SK-N-SH treated with all-trans-retinoic acid at 6 μM for 48 hours (cell line): ENCODE measurements around the gene GPR137.
A peak's percentile ranks its signal among the peaks of the same experiment; 100 is the strongest.

Experiments
- ATAC-seq: fragments of 200-7000 bp; cut with Tn5 transposase; 3 replicates; pipeline ENCODE4 v1.9.1; 2020; ENCODE audit warnings: mild to moderate bottlenecking, moderate library complexity
- ARNTL ChIP-seq: fragments of 450-650 bp; formaldehyde crosslinking; IDR thresholded peaks from 2 replicates; pipeline ENCODE4 v1.5.0; 2020; ENCODE audit warnings: low read depth, mild to moderate bottlenecking, moderate library complexity, borderline replicate concordance
- BACH2 ChIP-seq: fragments of 250-450 bp; sonication (Bioruptor Pico); IDR thresholded peaks from 2 replicates; pipeline ENCODE4 v1.9.0; 2021; ENCODE audit warnings: mild to moderate bottlenecking, borderline replicate concordance
- CSDC2 ChIP-seq: fragments of 250-450 bp; sonication (Bioruptor Pico); IDR thresholded peaks from 2 replicates; pipeline ENCODE4 v1.5.0; 2020; ENCODE audit warnings: mild to moderate bottlenecking, moderate library complexity
- ESRRG ChIP-seq: fragments of 250-450 bp; sonication (Bioruptor Pico); IDR thresholded peaks from 2 replicates; pipeline ENCODE4 v1.6.1; 2021; ENCODE audit warnings: mild to moderate bottlenecking
- GLIS3 ChIP-seq: fragments of 250-450 bp; sonication (Bioruptor Pico); IDR thresholded peaks from 2 replicates; pipeline ENCODE4 v1.5.0; 2020; ENCODE audit warnings: mild to moderate bottlenecking, moderate library complexity
- OSR1 ChIP-seq: fragments of 250-450 bp; sonication (Bioruptor Pico); IDR thresholded peaks from 2 replicates; pipeline ENCODE4 v1.8.0; 2022; ENCODE audit warnings: moderate library complexity, mild to moderate bottlenecking, inconsistent platforms
- PPARA ChIP-seq: fragments of 250-450 bp; sonication (Bioruptor Pico); IDR thresholded peaks from 2 replicates; pipeline ENCODE4 v1.5.0; 2020; ENCODE audit warnings: mild to moderate bottlenecking, borderline replicate concordance
- SNAI2 ChIP-seq: fragments of 250-450 bp; sonication (Bioruptor Pico); IDR thresholded peaks from 2 replicates; pipeline ENCODE4 v1.5.0; 2020; ENCODE audit warnings: mild to moderate bottlenecking, moderate library complexity
- TCF4 ChIP-seq: fragments of 250-450 bp; sonication (Bioruptor Pico); IDR thresholded peaks from 2 replicates; pipeline ENCODE4 v1.8.0; 2021; ENCODE audit warnings: mild to moderate bottlenecking, moderate library complexity, borderline replicate concordance
- TOX ChIP-seq: fragments of 250-450 bp; sonication (Bioruptor Pico); IDR thresholded peaks from 2 replicates; pipeline ENCODE4 v1.8.0; 2021; ENCODE audit warnings: mild to moderate bottlenecking, moderate library complexity, borderline replicate concordance
- ZC3H10 ChIP-seq: fragments of 250-450 bp; sonication (Bioruptor Pico); IDR thresholded peaks from 2 replicates; pipeline ENCODE4 v1.5.1; 2021; ENCODE audit warnings: mild to moderate bottlenecking, moderate library complexity
- ZFP3 ChIP-seq: fragments of 250-450 bp; sonication (Bioruptor Pico); IDR thresholded peaks from 2 replicates; pipeline ENCODE4 v1.5.0; 2020; ENCODE audit warnings: mild to moderate bottlenecking, moderate library complexity
- ZFP30 ChIP-seq: fragments of 450-650 bp; formaldehyde crosslinking; IDR thresholded peaks from 2 replicates; pipeline ENCODE4 v1.5.0; 2022; ENCODE audit warnings: mild to moderate bottlenecking, moderate library complexity
- ZNF70 ChIP-seq: fragments of 450-650 bp; formaldehyde crosslinking; IDR thresholded peaks from 2 replicates; pipeline ENCODE4 v1.5.0; 2020; ENCODE audit warnings: mild to moderate bottlenecking, moderate library complexity
- TF ChIP-seq, protein P1 (sequence below): fragments of 250-450 bp; sonication (Bioruptor Pico); IDR thresholded peaks from 2 replicates; pipeline ENCODE4 v1.8.0; 2021; ENCODE audit warnings: low read depth, mild to moderate bottlenecking, moderate library complexity, borderline replicate concordance
- TF ChIP-seq, protein P2 (sequence below): fragments of 250-450 bp; sonication (Bioruptor Pico); IDR thresholded peaks from 2 replicates; pipeline ENCODE4 v1.8.0; 2020; ENCODE audit warnings: mild to moderate bottlenecking, moderate library complexity, borderline replicate concordance
- TF ChIP-seq, protein P3 (sequence below): fragments of 250-450 bp; sonication (Bioruptor Pico); IDR thresholded peaks from 2 replicates; pipeline ENCODE4 v1.5.1; 2021; ENCODE audit warnings: mild to moderate bottlenecking, moderate library complexity
- TF ChIP-seq, protein P4 (sequence below): fragments of 250-450 bp; sonication (Bioruptor Pico); IDR thresholded peaks from 2 replicates; pipeline ENCODE4 v1.5.0; 2020; ENCODE audit warnings: mild to moderate bottlenecking, moderate library complexity

Gene GPR137

DNA sequence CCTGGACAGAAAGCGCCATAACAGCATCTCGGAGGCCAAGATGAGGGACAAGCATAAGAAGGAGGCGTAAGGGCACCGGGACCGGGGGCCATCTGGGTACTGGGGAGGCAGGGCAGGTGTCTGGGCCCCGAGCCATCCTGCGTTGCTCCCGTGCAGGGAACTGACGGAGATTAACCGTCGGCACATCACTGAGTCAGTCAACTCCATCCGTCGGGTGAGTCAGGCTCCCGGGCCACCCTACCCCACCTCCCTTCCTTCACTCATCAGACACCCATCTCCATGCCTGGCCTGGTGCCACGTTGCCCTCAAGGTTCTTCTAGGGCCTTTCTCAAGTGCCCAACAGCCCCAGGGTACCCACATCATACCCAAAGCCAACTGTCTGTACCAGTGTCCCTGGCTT lies 19.3 kb upstream of the GPR137 start (continued):
- TF ChIP-seq ZNF70, result no peak

DNA sequence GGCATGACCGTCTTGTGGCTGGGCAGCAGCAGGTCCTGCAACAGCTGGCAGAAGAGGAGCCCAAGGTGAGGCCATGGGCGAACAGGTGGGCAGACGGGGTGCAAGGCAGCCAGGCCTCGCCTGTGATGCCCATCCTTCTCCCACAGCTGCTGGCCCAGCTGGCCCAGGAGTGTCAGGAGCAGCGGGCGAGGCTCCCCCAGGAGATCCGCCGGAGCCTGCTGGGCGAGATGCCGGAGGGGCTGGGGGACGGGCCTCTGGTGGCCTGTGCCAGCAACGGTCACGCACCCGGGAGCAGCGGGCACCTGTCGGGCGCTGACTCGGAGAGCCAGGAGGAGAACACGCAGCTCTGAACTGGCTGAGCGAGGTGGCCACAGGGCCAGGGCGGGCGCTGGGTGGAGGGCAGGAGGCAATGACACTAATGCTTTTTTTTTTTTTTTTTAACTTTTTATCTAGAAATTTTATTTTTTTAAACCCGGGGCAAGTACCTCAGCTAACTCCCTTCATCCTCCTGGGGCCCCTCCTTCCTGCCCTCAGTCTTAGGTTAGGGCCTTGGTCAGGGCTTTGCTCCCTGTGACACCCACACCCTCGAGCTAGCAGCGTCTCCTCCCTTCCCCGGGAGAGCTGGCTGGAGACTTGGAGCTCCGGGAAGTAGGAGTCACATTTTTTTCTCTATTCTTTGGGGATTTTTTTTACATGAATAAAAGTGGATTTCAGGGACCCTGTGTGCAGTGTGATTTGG lies 18.3 kb upstream of the GPR137 start:
- no peak for ATAC-seq
- no peak for TF ChIP-seq ESRRG
- no peak for TF ChIP-seq ARNTL
- no peak for TF ChIP-seq CSDC2 (CRISPR knock-in tag)

DNA sequence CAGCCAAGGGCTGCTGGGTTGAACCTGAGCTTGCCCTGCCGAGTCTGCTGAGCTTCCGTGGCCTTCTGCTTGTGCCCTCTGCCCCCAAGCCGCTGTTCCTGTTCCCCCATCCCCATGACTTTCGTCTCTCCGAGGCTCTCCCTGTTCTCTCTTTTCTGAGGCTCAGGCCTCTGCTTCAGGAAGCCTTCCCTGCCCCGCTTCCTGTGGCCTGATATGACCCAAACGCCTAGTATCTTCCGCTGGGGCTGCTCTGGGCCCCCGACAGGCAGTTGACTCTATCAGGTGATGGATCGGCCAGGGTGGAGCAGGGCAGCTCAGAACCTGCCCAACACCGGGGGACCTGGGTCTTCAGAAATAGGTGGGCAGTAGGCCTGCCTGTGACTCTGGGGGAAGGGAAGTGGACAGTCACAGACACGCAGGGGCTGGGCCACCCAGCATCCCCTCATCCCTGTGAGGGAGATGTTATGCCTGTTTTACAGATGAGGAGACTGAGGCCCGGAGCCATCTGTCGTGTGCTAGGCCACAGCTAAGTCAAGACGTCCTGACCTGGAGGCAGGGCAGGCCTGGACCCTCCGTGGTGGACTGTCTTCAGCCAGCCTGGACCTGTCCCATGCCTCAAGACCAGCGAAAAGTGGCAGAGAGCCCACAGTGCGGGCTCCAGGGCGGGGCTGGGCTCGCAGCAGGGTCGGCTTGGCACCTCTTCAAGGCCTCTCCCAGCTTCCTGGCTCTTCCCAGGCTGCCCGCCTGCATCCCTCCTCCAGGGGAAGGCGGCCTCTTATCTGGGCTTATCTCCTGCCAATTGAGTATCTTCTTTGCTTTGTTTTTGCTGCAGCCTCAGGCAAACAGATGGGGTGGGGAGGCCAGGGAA lies 17.4 kb upstream of the GPR137 start:
- peak; percentile 7 for ATAC-seq
- TF ChIP-seq SNAI2 (CRISPR knock-in tag) (no peak), TOX (CRISPR knock-in tag) (no peak), ZFP3 (0 out of 2 replicates have a peak, but pooled peaks have one; percentile 29), TCF4 (0 out of 2 replicates have a peak, but pooled peaks have one; percentile 40), CSDC2 (CRISPR knock-in tag) (0 out of 2 replicates have a peak, but pooled peaks have one; percentile 14), OSR1 (CRISPR knock-in tag) (no peak), PPARA (CRISPR knock-in tag) (0 out of 2 replicates have a peak, but pooled peaks have one; percentile 19)
- TF ChIP-seq, protein P1, sequence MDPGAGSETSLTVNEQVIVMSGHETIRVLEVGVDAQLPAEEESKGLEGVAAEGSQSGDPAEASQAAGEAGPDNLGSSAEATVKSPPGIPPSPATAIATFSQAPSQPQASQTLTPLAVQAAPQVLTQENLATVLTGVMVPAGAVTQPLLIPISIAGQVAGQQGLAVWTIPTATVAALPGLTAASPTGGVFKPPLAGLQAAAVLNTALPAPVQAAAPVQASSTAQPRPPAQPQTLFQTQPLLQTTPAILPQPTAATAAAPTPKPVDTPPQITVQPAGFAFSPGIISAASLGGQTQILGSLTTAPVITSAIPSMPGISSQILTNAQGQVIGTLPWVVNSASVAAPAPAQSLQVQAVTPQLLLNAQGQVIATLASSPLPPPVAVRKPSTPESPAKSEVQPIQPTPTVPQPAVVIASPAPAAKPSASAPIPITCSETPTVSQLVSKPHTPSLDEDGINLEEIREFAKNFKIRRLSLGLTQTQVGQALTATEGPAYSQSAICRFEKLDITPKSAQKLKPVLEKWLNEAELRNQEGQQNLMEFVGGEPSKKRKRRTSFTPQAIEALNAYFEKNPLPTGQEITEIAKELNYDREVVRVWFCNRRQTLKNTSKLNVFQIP (CRISPR knock-in tag), result no peak

DNA sequence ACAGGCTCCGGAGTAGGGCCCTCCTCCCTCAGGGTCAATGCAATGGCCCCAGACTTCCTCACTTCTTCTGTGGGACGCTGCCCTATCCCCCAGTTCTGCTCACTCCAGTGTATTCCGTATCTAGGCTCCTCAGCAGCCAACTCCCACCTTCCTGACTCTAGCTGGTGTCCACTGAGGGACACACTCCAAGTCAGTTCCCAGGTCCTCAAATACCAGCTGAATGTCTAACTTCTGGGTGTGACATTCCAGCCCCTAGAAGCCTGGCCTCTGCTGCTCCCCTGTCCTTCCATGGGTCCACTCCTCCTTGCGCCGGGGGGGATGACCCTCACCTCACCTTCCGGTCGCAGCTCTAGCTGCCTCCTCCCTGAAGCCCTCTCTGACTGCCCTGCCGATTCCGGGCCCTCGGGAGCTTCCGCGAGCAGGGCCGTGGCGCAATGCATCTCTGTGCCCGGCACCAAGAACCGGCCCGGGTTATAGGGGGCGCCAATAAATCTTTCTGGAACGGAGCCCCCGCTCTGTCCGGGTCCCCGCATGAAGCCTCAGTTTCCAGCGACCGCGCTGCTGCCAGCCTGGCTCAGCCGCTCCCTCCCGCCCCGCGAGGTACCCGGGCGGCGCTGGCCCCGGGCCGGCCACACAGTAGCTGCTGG lies 16.6 kb upstream of the GPR137 start:
- no peak for TF ChIP-seq OSR1 (CRISPR knock-in tag)
- TF ChIP-seq, protein P1 (CRISPR knock-in tag), result no peak
- TF ChIP-seq GLIS3 (CRISPR knock-in tag), result no peak
- TF ChIP-seq, protein P2, sequence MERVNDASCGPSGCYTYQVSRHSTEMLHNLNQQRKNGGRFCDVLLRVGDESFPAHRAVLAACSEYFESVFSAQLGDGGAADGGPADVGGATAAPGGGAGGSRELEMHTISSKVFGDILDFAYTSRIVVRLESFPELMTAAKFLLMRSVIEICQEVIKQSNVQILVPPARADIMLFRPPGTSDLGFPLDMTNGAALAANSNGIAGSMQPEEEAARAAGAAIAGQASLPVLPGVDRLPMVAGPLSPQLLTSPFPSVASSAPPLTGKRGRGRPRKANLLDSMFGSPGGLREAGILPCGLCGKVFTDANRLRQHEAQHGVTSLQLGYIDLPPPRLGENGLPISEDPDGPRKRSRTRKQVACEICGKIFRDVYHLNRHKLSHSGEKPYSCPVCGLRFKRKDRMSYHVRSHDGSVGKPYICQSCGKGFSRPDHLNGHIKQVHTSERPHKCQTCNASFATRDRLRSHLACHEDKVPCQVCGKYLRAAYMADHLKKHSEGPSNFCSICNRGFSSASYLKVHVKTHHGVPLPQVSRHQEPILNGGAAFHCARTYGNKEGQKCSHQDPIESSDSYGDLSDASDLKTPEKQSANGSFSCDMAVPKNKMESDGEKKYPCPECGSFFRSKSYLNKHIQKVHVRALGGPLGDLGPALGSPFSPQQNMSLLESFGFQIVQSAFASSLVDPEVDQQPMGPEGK (CRISPR knock-in tag), result peak; percentile 60
- no peak for TF ChIP-seq ZFP30 (CRISPR knock-in tag)
- TF ChIP-seq ESRRG, result no peak; the same call in 1 of the 2 replicates
- no peak; the same call in 1 of the 2 replicates for TF ChIP-seq ZNF70
- TF ChIP-seq ZC3H10 (CRISPR knock-in tag), result no peak
- TF ChIP-seq, all 23 proteins: peak for 1
- ATAC-seq, result peak; percentile 8

DNA sequence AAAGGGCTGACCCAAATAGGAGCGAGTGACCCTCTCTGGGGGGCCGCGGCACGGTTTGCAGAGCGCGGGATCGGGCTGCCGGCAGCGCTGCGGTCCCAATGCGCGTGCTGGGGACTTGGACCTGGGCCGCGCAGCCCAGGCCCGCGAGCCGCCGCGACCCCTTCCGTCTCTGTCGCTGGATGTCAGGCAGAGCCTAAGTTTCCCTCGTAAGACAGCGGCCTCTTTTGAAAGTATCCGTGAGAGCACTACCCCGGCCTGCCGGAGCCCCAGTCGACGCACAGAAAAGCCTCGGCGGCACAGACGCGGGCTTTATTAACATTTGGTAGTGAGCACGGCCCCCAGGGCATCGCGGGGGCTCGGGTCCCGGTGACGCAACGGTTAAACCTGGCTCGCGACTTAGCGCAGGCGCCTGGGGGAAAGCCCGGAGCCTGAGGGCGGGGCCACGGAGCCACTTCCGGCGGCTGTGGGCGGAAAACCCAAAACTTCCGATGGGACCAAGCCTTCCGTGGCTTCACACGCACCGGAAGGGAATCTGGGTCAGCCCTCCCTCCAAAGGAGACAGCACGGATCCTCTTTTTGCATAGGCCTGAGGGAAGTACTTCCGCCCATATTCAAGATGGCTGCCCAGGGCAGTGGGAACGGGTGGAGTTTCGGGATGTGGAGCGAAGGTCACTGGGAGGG lies 16.0 kb upstream of the GPR137 start:
- peak; percentile 87 for ATAC-seq
- TF ChIP-seq OSR1 (CRISPR knock-in tag) (no peak), BACH2 (CRISPR knock-in tag) (no peak), ARNTL (no peak), ZFP3 (no peak), PPARA (CRISPR knock-in tag) (no peak), TOX (CRISPR knock-in tag) (no peak), ZNF70 (no peak), ESRRG (no peak)
- TF ChIP-seq, protein P3, sequence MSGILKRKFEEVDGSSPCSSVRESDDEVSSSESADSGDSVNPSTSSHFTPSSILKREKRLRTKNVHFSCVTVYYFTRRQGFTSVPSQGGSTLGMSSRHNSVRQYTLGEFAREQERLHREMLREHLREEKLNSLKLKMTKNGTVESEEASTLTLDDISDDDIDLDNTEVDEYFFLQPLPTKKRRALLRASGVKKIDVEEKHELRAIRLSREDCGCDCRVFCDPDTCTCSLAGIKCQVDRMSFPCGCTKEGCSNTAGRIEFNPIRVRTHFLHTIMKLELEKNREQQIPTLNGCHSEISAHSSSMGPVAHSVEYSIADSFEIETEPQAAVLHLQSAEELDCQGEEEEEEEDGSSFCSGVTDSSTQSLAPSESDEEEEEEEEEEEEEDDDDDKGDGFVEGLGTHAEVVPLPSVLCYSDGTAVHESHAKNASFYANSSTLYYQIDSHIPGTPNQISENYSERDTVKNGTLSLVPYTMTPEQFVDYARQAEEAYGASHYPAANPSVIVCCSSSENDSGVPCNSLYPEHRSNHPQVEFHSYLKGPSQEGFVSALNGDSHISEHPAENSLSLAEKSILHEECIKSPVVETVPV (CRISPR knock-in tag), result no peak
- TF ChIP-seq, protein P2 (CRISPR knock-in tag), result peak; percentile 64; the same call in 1 of the 2 replicates
- TF ChIP-seq, protein P4, sequence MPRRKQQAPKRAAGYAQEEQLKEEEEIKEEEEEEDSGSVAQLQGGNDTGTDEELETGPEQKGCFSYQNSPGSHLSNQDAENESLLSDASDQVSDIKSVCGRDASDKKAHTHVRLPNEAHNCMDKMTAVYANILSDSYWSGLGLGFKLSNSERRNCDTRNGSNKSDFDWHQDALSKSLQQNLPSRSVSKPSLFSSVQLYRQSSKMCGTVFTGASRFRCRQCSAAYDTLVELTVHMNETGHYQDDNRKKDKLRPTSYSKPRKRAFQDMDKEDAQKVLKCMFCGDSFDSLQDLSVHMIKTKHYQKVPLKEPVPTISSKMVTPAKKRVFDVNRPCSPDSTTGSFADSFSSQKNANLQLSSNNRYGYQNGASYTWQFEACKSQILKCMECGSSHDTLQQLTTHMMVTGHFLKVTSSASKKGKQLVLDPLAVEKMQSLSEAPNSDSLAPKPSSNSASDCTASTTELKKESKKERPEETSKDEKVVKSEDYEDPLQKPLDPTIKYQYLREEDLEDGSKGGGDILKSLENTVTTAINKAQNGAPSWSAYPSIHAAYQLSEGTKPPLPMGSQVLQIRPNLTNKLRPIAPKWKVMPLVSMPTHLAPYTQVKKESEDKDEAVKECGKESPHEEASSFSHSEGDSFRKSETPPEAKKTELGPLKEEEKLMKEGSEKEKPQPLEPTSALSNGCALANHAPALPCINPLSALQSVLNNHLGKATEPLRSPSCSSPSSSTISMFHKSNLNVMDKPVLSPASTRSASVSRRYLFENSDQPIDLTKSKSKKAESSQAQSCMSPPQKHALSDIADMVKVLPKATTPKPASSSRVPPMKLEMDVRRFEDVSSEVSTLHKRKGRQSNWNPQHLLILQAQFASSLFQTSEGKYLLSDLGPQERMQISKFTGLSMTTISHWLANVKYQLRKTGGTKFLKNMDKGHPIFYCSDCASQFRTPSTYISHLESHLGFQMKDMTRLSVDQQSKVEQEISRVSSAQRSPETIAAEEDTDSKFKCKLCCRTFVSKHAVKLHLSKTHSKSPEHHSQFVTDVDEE, result peak; percentile 17; the same call in 1 of the 2 replicates
